ENCODE measurements around the gene VN1R5. TPM values are rescaled to one million over a fixed set of nuclear protein-coding genes. Genes with fewer than 3 reads are reported as not detected.
"Not testable (repeated sequence)": the region's sequence is repeated elsewhere in the genome, so short reads cannot be mapped to it uniquely, and the experiment has no call there.

Gene VN1R5
- total RNA-seq, 1 donor from 2014 or later, result not detected

DNA sequence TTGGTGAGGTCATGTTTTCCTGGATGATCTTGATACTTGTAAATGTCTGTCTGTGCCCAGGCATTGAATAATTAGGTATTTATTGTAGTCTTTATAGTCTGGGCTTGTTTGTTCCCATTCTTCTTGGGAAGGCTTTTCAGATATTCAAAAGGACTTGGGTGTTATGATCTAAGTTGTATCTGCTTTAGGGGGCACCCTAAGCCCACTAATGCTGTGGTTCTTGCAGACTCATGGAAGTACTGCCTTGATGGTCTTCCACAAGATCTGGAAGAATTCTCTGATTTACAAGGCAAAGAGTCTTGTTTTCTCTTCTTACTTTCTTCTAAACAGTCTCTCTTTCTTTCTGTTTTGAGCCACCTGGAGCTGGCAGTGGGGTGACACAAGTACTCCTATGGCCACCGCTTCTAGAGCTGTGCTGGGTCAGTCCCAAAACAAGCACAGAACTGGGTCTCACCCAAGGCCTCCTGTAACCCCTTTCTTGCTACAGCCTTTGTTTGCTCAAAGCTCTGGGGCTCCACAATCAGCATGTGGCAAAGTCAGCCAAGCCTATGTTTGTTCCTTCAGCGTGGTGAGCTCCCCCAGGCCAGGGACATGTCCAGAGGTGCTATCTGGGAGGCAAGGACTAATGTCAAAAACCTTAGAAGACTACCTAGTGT is 12.6 kb downstream of the VN1R5 start:
- intact Hi-C loops (cut with DNase I), result no loop called here
- DNase-seq, result no peak
- no peak for ATAC-seq (ENCODE audit: poor library complexity)

DNA sequence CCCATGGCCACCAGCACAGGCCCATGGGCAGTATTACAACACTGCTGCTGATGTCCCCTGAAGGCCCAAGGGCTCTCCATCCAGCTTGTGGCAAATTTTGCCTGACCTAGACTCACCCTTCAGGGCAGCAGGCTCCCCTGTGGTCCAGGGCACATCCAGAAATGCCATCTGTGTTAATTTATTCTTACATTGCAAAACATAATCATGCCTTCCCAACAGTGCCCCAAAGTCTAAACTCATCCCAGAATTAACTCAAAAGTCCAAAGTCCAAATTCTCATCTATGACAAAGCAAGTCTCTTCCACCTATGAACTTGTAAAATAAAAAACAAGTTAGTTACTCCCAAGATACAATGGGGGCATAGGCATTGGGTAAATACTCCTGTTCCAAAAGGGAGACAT is 13.3 kb downstream of the VN1R5 start:
- DNase-seq (no peak), ATAC-seq (ENCODE audit: poor library complexity) (no peak)
- intact Hi-C loops (cut with DNase I), result no loop called here

DNA sequence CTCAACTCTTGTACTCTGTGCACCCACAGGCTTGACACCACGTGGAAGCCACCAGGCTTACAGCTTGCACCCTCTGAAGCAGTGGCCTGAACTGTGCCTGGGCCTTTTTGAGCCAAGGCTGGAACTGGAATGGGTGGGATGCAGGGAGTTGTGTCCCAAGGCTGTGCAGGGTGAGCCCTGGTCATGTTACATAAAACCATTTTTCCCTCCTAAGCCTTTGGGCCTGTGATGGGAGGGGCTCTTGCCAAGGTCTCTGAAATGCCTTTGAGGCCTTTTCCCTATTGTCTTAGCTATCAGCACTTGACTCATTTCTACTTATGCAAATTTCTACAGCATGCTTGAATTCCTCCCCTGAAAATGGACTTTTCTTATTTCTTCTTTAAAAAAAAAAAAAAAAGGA is 14.1 kb downstream of the VN1R5 start:
- ATAC-seq (ENCODE audit: poor library complexity) (no peak), DNase-seq (no peak)
- intact Hi-C loops (cut with DNase I), result no loop called here

DNA sequence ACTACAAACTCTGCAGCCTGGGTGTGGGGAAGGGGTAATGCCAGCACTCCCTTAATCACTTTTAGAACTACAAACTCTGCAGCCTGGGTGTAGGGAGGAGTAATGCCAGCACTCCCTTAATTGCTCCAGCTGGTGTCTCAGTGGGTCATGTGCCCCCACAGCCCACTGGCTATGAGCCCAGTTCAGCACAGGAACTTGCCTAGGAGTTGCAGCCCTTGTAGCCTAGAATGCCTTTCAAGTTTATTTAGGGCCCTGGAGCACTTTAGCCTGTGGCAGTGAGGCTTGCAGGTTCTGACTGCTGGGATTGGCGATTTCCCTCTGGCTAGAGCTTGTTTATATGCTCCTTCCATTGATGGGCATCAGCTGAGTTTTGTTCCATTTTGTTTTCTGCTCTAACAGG is 17.1 kb downstream of the VN1R5 start:
- DNase-seq (no peak), ATAC-seq (ENCODE audit: poor library complexity) (peak; percentile 41)
- intact Hi-C loops (cut with DNase I), result no loop called here

DNA sequence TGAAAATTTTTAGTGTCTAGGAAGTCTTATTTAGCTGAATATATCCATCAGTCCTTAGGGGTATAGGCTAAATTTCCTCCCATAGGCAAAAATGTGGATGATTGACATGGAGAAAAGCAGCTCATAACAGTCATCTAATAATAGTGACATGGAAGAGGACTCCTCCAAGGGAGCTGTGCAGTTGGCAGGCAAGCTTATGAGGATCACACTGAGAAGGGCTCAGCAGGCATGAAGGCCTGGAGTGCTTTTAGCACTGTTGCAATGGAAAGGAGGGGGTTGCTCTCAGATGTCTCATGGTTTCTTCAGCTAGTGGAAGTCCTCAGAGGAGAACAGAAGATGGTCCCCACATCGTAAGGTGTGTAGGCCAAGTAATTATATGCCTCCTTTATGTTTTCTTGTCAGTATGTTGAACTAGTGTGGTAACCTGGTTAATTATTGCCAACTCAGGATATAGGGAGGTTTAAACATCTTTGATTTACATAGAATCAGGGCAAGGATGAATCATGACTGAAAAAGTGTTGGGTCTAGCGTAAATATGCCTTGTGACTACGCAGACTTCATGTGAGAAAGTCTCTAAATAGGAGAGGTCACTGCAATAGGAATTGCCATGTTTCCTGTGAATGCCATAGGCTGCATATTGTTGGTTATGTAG is 18.9 kb downstream of the VN1R5 start:
- ATAC-seq (ENCODE audit: poor library complexity) (no peak), DNase-seq (no peak)
- intact Hi-C loops (cut with DNase I), result no loop called here

- intact Hi-C loops (cut with DNase I), result no loop called here
- DNase-seq, result no peak
- ATAC-seq (ENCODE audit: poor library complexity), result no peak
Observed at GRCh38 chr1:247277191-247277590, 21.3 kb downstream of the VN1R5 start.

DNA sequence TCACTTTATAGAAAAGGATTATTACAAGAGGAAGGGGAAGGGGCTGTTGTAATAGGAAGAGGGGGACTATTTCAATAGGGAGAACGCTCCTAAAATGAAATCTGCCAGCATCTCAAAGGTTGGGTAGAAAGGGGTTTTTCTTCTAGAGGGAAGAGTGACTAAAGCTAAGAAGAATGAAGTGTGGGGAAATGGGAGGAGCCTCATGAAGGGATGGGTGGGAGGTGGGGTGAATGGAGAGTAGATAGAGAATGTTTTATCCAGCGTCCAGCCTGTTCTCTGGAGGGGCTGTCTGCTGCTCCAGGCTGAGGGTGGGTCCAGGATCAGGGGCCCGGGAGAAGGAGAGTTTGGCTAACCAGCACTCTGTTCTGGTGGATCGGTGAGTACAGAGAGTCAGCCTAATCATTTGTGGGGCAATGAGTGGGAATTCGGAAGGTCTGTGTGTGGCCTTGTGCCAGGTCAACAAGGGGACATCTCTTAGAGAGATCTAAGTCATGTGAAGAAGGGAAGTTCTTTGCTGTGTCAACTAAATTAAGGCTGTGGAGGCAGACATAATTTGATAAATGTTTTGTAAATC is 25.2 kb downstream of the VN1R5 start:
- intact Hi-C loops (cut with DNase I), result no loop called here
- ATAC-seq (ENCODE audit: poor library complexity) (no peak), DNase-seq (no peak)

DNA sequence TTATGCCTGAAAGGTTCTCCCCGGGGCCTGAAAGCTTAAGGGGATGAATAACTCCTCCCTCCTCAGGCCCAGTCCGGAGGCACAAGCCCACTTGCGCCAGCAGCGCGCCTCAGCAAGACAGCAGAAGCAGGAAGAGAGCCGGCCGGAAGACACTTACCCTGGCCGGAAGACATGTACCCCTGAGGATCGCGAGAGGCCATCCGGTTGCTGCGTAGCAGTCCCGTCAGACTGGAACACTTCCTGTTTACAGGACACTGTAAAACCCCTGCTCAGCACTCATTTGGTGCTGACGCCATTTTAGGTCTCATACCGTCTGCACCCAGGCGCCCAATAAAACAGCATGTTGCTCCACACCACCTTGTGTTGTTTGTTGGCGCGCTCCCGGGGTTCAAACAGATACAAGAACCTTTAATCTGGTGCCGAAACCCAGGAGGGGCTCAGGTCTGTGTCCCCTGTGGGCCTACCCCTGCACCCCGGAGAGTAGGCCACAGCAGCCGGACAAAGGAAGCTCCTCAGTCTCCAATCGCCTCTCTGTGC is 30.3 kb downstream of the VN1R5 start:
- DNase-seq (no peak), ATAC-seq (ENCODE audit: poor library complexity) (no peak)
- intact Hi-C loops (cut with DNase I), result no loop called here

DNA sequence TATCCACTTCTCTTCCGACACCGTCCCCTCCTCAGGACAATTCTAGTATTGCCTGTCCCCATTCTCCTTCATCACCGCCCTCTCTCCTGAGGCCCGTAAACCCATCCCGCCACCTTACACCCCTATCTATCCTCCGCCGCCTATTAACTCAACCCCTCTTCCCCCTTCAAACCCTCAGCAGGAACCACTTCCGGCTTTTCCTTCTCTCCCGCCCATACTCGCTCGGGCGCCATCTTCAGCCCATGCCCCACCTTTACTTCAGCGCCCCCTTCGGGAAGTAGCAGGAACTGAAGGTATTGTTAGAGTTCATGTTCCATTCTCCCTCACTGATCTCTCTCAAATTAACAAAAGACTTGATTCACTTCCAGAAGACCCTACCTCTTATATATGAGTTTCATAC is 31.6 kb downstream of the VN1R5 start:
- DNase-seq (no peak), ATAC-seq (ENCODE audit: poor library complexity) (no peak)
- intact Hi-C loops (cut with DNase I), result no loop called here

- intact Hi-C loops (cut with DNase I), result no loop called here
- DNase-seq (no peak), ATAC-seq (ENCODE audit: poor library complexity) (no peak)
Observed at GRCh38 chr1:247288341-247288740, 32.5 kb downstream of the VN1R5 start.

DNA sequence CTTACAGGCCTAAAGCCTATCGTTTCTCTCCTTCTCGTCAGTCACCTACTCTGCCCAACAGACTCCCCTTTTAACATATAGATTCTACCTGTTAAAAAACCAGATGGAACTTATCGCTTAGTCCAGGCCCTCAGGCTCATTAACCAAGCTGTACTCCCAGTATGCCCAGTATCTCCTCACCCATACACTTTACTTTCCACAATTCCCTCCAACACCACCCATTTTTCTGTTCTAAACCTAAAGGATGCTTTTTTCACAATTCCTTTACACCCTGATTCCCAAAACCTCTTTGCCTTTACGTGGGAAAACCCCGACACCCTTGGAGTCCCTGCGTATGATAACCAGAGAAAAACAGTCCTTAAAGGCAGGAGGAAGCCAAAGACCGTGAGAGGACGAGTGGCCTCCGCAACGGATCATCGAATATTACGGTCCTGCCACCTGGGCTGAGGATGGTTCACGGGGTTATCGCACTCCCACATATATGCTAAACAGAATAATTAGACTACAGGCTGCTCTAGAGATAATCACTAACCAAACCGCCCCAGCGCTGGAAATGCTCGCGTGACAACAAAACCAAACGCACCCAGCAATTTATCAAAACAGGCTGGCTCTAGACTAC is 33.5 kb downstream of the VN1R5 start:
- DNase-seq; ATAC-seq (ENCODE audit: poor library complexity); intact Hi-C loops (cut with DNase I): not testable (repeated sequence)

DNA sequence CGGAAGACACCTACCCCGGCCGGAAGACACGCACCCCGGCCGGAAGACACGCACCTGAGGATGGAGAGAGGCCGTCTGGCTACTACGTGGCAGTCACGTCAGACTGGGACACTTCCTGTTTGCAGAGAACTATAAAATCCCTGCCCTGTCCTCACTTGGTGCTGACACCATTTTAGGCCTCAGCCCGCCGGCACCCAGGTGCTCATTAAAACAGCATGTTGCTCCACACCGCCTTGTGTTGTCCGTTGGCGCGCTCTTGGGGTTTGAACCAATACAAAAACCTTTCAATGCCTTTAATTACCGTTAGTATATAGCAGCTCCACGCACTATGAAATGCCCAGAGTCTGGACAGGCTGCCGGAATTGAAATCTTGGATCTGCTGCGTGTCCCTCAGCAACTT is 34.7 kb downstream of the VN1R5 start:
- ATAC-seq (ENCODE audit: poor library complexity) (no peak), DNase-seq (no peak)
- intact Hi-C loops (cut with DNase I), result no loop called here

DNA sequence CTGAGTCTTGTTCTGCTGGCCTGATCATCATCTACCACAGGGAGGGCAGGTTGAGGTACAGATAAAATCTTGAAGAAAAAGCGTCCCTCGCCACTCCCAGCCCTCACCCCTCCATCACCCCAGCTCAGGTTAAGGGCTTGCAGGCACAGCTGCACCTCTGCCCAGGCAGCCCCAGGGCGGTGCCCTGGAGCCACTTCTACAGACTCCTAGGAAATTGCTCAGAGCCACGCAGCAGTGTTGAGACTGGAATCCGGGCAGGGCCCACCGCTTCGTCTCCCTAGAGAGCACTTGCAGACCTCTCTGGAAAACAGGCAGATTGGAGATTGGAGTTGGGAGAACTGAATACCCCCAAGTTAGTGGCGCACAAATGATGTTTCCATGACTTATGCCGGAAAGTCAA is 35.3 kb downstream of the VN1R5 start:
- ATAC-seq (ENCODE audit: poor library complexity) (no peak), DNase-seq (no peak)
- intact Hi-C loops (cut with DNase I), result no loop called here

DNA sequence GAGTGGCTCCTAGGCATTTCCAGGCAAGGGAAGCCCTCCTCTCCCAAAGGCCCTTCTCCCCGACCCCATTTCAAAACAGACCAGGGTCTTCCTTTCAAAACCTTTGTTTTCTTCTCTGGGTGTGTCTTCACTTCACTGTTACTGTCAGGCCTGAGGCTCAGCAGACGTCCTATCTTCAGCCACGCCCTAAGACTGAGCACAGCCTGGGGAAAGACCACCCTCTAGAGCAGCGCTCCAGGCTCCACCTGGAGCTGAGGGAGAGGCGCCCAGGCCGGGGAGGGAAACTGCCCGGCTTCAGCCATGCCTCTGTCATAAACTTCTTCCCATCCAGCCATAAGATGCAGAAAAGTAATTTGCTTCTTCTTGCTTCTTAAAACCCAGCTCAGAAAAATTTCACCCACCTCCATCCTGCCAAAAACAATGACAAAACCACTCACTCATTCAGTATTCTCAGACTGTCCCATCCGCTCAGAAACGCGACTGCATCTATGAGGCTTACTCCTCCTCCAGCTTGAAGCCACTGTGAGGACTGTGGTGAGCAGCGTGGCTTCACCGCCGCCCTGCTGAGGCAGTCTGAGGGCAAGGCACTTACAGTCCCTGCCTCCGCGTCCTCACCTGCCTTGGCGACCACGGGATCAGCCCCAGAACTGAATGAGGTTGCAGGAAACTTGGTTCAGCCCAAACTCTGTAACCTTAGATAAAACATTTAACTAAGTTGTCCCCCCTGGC is 36.1 kb downstream of the VN1R5 start:
- intact Hi-C loops (cut with DNase I), result no loop called here
- DNase-seq, result no peak
- no peak for ATAC-seq (ENCODE audit: poor library complexity)

DNA sequence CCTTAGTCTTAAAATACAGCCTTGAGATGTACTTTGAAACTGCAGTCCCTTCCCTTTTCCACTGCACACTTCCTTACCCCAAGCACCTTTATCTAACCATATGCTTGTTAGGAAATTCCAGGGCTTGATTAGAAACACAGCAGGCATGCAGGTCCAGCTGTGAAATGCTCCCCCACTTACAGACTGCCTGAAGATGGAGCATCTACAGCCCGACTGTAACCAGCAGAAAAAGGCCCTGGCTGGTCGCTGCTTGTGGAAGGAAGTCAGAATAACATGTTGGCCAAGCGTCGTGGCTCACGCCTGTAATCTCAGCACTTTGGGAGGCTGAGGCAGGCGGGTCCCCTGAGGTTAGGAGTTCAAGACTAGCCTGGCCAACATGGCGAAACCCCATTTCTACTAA is 37.2 kb downstream of the VN1R5 start:
- DNase-seq, result no peak

GRCh38 chr1:247294282-247294681 is 38.4 kb downstream of the VN1R5 start:
- no peak for DNase-seq
- ATAC-seq (ENCODE audit: poor library complexity), result no peak
- intact Hi-C loops (cut with DNase I), result no loop called here

More for the DNA sequence above, 37.2 kb downstream of the VN1R5 start:
- intact Hi-C loops (cut with DNase I), result no loop called here
- ATAC-seq (ENCODE audit: poor library complexity), result no peak

DNA sequence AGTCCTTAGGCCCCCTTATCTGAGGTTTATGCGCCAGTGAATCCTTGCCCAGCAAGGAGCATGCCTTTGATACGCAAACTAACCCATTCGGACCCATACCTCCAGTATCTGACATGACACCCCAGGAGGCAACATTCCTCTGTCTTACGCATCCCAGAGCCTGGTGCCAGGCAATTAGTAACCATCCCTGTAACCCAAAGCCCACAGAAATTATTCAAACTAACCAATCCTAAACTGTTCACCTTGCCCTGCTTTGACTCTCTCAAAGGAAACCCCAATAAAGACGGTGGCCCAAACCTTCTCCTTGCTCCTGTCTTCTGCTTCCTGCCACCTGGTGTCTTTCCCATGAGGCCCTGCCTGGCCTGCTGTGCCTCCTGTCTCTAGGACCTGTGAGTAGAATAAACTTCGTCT is 39.4 kb downstream of the VN1R5 start:
- DNase-seq (no peak), ATAC-seq (ENCODE audit: poor library complexity) (no peak)
- intact Hi-C loops (cut with DNase I), result no loop called here

DNA sequence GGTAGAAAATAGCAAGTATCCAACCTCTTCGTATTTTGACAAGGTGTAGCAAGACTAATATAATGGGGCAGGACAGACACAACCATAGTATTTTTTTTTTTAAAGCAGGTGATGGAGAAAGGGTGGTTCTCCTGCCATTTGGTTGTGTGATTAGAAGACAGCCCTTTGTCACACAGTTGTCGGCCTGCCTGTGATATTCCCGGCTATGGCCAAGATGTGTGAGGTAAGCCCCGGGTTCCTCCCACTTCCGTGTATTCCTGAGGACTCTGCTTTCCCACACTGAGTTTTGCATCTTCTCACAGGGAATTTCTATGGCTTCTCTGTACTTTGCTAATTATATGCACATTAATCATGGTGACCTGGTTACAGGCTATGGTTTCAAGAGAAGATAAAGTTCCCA is 39.9 kb downstream of the VN1R5 start:
- no peak for DNase-seq
- intact Hi-C loops (cut with DNase I), result no loop called here
- ATAC-seq (ENCODE audit: poor library complexity), result no peak

DNA sequence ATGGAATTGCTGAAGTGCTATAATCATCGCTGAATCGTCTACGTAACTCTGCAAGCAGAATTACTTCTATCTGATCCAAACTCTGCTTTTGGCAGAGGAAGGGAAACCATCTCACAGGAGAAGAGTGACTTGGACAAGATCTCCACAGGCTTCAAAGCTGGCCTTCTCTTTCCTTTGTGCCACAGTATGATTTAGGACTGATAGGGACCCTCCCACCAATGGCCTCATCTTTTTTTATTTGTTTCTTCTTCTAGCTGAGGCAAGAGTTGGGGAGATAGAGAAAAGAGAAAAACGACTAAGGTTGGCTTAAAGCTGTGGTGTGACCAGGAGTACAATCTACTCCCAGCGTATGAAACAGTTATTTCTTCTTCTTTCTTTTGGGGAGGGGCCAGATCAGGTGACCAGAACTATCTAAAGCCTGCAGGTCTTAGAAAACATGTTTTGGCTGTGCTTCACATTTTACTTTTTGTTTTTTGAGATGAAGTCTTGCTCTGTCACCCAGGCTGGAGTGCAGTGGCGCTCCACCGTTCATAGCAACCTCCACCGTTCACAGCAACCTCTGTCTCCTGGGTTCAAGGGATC is 40.8 kb downstream of the VN1R5 start:
- no peak for ATAC-seq (ENCODE audit: poor library complexity)
- no peak for DNase-seq
- intact Hi-C loops (cut with DNase I), result no loop called here

Measured in Right ventricle myocardium superior (tissue), 1 donor.